Endothelial cell of umbilical vein (primary cell): ENCODE data around the gene EGLN1. TPM values are rescaled to one million over a fixed set of nuclear protein-coding genes. Genes with fewer than 3 reads are reported as not detected.

Experiments
- BruUV-seq: library from RNA; stranded (reverse); fragments of 400-500 nt; replicated peaks from 2 replicates; lab custom pipeline; 2021; lab: Mats Ljungman, UMichigan
- CTCF ChIA-PET: fragments of 300-600, 350-600 bp; sonication (Branson Sonifier 250); formaldehyde crosslinking; loops from one replicate; lab custom pipeline; 2021; ENCODE audit warnings: antibody characterized with exemption, inconsistent platforms; lab: Charles Lee
- POLR2A ChIA-PET: fragments of 300-600, 350-600 bp; sonication (Branson Sonifier 250); formaldehyde crosslinking; loops from one replicate; lab custom pipeline; 2021; ENCODE audit warnings: antibody characterized with exemption, inconsistent platforms; lab: Charles Lee
- DNase-seq: peaks from one replicate; pipeline ENCODE4 v3.0.0-alpha.2; 2011; ENCODE audit warnings: low read depth, low spot score
- FAIRE-seq: peaks from 2 replicates; lab custom pipeline; 2011; peaks lifted over from hg19 to GRCh38; lab: Jason Lieb, UNC
- H2AFZ ChIP-seq: 2 replicates; pipeline ENCODE4 v1.6.0; 2012; ENCODE audit warnings: low read depth, low read length, control low read depth, inconsistent platforms
- H3K27ac ChIP-seq: 2 replicates; pipeline ENCODE4 v1.5.1; 2011; ENCODE audit warnings: low read depth, mild to moderate bottlenecking, control low read depth, low read length, moderate library complexity; ENCODE audit not compliant: insufficient read depth
- H3K27me3 ChIP-seq, 2 experiments: 2 replicates each; pipeline versions ENCODE4 v1.6.0 to v1.6.1; 2011; ENCODE audit warnings: low read length in 2 of 2, mixed read lengths in 1 of 2; ENCODE audit not compliant: control insufficient read depth in 2 of 2, insufficient read depth in 2 of 2
- H3K36me3 ChIP-seq, 2 experiments: 2 replicates in 1 of 2; 3 replicates in 1 of 2; pipeline ENCODE4 v1.5.1; 2011; ENCODE audit warnings: low read length in 2 of 2, mild to moderate bottlenecking in 1 of 2, moderate library complexity in 1 of 2; ENCODE audit not compliant: control insufficient read depth in 2 of 2, insufficient read depth in 2 of 2; ENCODE audit errors: extremely low read depth in 1 of 2
- H3K4me1 ChIP-seq: 3 replicates; pipeline ENCODE4 v1.5.1; 2011; ENCODE audit warnings: mild to moderate bottlenecking, low read length; ENCODE audit not compliant: control insufficient read depth, insufficient read depth; ENCODE audit errors: extremely low read depth
- H3K4me2 ChIP-seq: 2 replicates; pipeline ENCODE4 v1.6.1; 2011; ENCODE audit warnings: low read length, control low read depth, mixed read lengths; ENCODE audit not compliant: insufficient read depth
- H3K4me3 ChIP-seq, 3 experiments: fragments of 200-600 bp in 1 of 3; sonication (generic), shearing (Covaris generic) in 1 of 3; replicated peaks in 1 of 3; 2 replicates each; pipeline ENCODE4 v1.5.1; 2011 to 2016; ENCODE audit warnings: control low read depth in 3 of 3, low read length in 3 of 3, mild to moderate bottlenecking in 2 of 3, inconsistent platforms in 1 of 3, low read depth in 1 of 3, moderate library complexity in 1 of 3; ENCODE audit not compliant: insufficient read depth in 1 of 3
- H3K79me2 ChIP-seq: 2 replicates; pipeline ENCODE4 v1.6.0; 2012; ENCODE audit warnings: low read length, inconsistent platforms; ENCODE audit not compliant: control insufficient read depth, insufficient read depth
- H3K9ac ChIP-seq: replicated peaks from 2 replicates; pipeline ENCODE3; 2011; ENCODE audit warnings: low read length, control low read depth; ENCODE audit not compliant: insufficient read depth; ENCODE audit errors: extremely low read depth
- H3K9me1 ChIP-seq: replicated peaks from 3 replicates; pipeline ENCODE4 v1.6.0; 2011; ENCODE audit warnings: mild to moderate bottlenecking, low read length; ENCODE audit not compliant: control insufficient read depth, insufficient read depth; ENCODE audit errors: extremely low read depth
- H3K9me3 ChIP-seq: replicated peaks from 2 replicates; pipeline ENCODE4 v1.5.1; 2012; ENCODE audit warnings: low read length, inconsistent platforms; ENCODE audit not compliant: control insufficient read depth, insufficient read depth
- H4K20me1 ChIP-seq: replicated peaks from 2 replicates; pipeline ENCODE3; 2011; ENCODE audit warnings: mild to moderate bottlenecking, low read length; ENCODE audit not compliant: control insufficient read depth, insufficient read depth; ENCODE audit errors: extremely low read depth
- JUN ChIP-seq: IDR thresholded peaks from 2 replicates; pipeline ENCODE4 v1.6.1; 2011; ENCODE audit warnings: borderline replicate concordance, low read depth; ENCODE audit not compliant: insufficient read length, insufficient read depth
- POLR2AphosphoS5 ChIP-seq: IDR thresholded peaks from 2 replicates; pipeline ENCODE4 v1.6.1; 2012; ENCODE audit warnings: low read depth, mild to moderate bottlenecking, control low read depth, low read length, moderate library complexity; ENCODE audit not compliant: insufficient read depth
- dilution Hi-C: fragments of 300-500 bp; cut with MboI; formaldehyde crosslinking; loops from one replicate; pipeline ENCODE4 v1.15.0; 2019; ENCODE audit warnings: low sequenced_read_pairs; ENCODE audit not compliant: extremely low pct_ligation_motif_present
- intact Hi-C: fragments of 100-400 bp; cut with micrococcal nuclease; formaldehyde crosslinking; loops from one replicate; pipeline ENCODE4 v1.10.0; 2022
- polyA plus RNA-seq, 4 experiments: library from polyadenylated mRNA; depleted of rRNA in 3 of 4; stranded (reverse) in 3 of 4; unstranded in 1 of 4; fragments of >200 nt; gene quantifications; 2 replicates each; pipeline versions ENCODE4 v1.2.1 to v1.2.3, GENCODE V29; 2011 to 2012; ENCODE audit warnings: missing spikeins in 1 of 4
- total RNA-seq: library from RNA; stranded (reverse); gene quantifications from 2 replicates; pipeline ENCODE4 v1.2.3, GENCODE V29; 2021
- TF ChIP-seq, protein P1 (sequence below), 2 donors: IDR thresholded peaks; 1 replicate in 1 of 2; 2 replicates in 1 of 2; pipeline ENCODE4 v1.5.1; 2011; ENCODE audit warnings: low read length in 2 of 2, mild to moderate bottlenecking in 2 of 2, moderate library complexity in 2 of 2, control low read depth in 1 of 2, inconsistent platforms in 1 of 2, low read depth in 1 of 2; ENCODE audit not compliant: insufficient read depth in 1 of 2; ENCODE audit errors: extremely low read depth in 1 of 2
- TF ChIP-seq, protein P2 (sequence below): IDR thresholded peaks from 2 replicates; pipeline ENCODE4 v1.6.1; 2011; ENCODE audit not compliant: insufficient read depth, insufficient read length

EGLN1 gene
- total and polyA plus RNA-seq, 2 donors (not counting 3 experiments of a cell fraction or from before 2014, with no cell fraction given) = 13.7 to 38.1 TPM

DNA sequence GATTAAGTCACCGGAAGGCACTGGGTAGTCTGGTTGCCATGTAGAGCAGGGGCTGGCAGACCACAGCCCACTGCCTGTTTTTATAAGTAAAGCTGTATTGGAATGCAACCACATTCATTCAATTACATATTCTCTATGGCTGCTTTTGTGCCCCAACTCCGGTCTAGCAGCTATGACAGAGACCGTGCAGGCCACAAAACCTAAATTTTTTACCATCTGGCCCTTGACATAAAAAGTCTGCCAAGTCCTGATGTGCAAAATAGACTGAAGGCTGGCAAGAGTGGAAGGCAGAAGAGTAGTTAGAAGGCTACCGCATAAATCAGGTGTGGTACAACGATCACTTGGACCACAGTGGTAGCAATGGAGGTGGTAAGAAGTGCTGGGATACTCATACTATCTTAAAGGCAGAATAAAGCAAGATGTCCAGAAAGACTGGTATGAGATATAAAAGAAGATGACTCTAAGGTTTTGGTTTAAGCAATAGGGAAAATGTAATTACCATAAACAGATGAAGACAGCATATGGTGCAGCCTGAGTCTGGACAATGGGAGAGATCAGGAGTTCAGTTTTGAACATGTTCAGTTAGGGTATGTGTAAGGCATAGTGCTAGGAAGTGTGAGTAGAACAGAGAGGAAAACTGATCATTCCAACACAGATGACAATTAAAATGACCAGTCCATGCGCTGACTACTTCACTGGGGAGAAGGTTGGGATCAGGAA is 37.2 kb downstream of the EGLN1 start:
- Histone ChIP-seq H3K9me3 (no peaks in the 10 kb centered on the region), H3K27ac (no peak overlapping the region), H3K4me2 (no peak overlapping the region), H3K4me3 (no peak overlapping the region), H2AFZ (no peak overlapping the region), H3K27me3 (no peaks in the 10 kb centered on the region), H4K20me1 (no peaks in the 10 kb centered on the region), H3K9me1 (no peaks in the 10 kb centered on the region), H3K9ac (no peak overlapping the region), H3K36me3 (no peaks in the 10 kb centered on the region), H3K79me2 (peaks cover 66% of the 10 kb centered on the region), H3K4me1 (peaks cover 24% of the 10 kb centered on the region)
- POLR2A ChIA-PET = no interaction called here
- dilution Hi-C loops = no loop called here
- CTCF ChIA-PET = interaction anchor here (1.1 kb wide), 1 partner anchor 9 kb away, joined by 3 read pairs; no protein-coding TSS in a partner anchor
- intact Hi-C loops = loop anchor here (1.0 kb wide), 1 partner anchor 8 kb away; no protein-coding TSS in a partner anchor
- no TSS peak for BruUV-seq
- DNase-seq (no peak), FAIRE-seq (no peak)
- TF ChIP-seq JUN = no peak
- TF ChIP-seq, protein P1, sequence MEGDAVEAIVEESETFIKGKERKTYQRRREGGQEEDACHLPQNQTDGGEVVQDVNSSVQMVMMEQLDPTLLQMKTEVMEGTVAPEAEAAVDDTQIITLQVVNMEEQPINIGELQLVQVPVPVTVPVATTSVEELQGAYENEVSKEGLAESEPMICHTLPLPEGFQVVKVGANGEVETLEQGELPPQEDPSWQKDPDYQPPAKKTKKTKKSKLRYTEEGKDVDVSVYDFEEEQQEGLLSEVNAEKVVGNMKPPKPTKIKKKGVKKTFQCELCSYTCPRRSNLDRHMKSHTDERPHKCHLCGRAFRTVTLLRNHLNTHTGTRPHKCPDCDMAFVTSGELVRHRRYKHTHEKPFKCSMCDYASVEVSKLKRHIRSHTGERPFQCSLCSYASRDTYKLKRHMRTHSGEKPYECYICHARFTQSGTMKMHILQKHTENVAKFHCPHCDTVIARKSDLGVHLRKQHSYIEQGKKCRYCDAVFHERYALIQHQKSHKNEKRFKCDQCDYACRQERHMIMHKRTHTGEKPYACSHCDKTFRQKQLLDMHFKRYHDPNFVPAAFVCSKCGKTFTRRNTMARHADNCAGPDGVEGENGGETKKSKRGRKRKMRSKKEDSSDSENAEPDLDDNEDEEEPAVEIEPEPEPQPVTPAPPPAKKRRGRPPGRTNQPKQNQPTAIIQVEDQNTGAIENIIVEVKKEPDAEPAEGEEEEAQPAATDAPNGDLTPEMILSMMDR (IDR thresholded peaks at IDR 0.05; ENCODE audit: extremely low read depth in 1 of 2, insufficient read depth in 1 of 2, low read depth in 1 of 2, low read length in 2 of 2) = no peak
- TF ChIP-seq, protein P2, sequence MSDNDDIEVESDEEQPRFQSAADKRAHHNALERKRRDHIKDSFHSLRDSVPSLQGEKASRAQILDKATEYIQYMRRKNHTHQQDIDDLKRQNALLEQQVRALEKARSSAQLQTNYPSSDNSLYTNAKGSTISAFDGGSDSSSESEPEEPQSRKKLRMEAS = no peak
- no peak for TF ChIP-seq POLR2AphosphoS5
